ENCODE data around the gene NEU4.

The NEU4 gene

DNA sequence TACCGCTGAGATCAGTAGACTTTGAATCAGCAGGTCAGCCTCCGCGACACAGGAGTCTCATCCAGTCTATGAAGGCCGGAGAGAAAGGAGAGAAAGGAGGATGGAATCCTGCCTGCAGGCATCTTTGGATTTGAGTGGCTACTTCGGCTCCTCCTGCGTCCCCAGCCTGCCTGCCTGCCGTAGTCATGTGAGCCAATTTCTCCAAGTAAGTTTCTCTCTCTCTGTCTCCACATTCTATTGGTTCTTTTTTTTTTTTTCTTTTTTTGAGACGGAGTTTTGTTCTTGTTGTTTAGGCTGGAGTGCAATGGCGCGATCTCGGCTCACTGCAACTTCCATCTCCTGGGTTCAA is 33.0 kb downstream of the NEU4 start:
- no peak overlapping the region for H3K27ac ChIP-seq (ENCODE audit: insufficient read depth in 1 of 2, low read depth in 1 of 2, low read length in 2 of 2, poor library complexity in 1 of 2, severe bottlenecking in 2 of 2)
- WGBS (ENCODE audit: insufficient coverage) = 100% methylated on average over 4 of the region's 11 CpGs
- CTCF ChIA-PET = interaction anchor here (0.6 to 1.6 kb wide), 3 partner anchors 12 to 57 kb away, joined by 3 read pairs; no protein-coding TSS in a partner anchor
- H3K36me3 ChIP-seq (ENCODE audit: control insufficient read depth in 4 of 4, insufficient read depth in 4 of 4, low read length in 3 of 4) = no peaks in the 10 kb centered on the region
- DNase-seq = no peak
- peaks cover 0 to 4% (median 0%) of the 10 kb centered on the region in 5 experiments for H3K27me3 ChIP-seq (replicated peaks in 2 of 5; ENCODE audit: control insufficient read depth in 4 of 5, insufficient read depth in 5 of 5, low read length in 4 of 5)
- no peak overlapping the region for H3K4me3 ChIP-seq (ENCODE audit: control insufficient read depth in 1 of 7, extremely low read depth in 1 of 7, insufficient read depth in 4 of 7, low read depth in 2 of 7, low read length in 6 of 7)
- H3K9me3 ChIP-seq (ENCODE audit: control extremely low read depth in 1 of 5, control insufficient read depth in 4 of 5, insufficient read depth in 2 of 5, low read depth in 1 of 5, low read length in 4 of 5) = no peaks in the 10 kb centered on the region
- H3K4me1 ChIP-seq (ENCODE audit: control extremely low read depth in 1 of 4, control insufficient read depth in 4 of 4, insufficient read depth in 4 of 4, low read length in 3 of 4) = peaks cover 0 to 34% (median 25%) of the 10 kb centered on the region in 4 experiments
- POLR2A ChIA-PET = no interaction called here

DNA sequence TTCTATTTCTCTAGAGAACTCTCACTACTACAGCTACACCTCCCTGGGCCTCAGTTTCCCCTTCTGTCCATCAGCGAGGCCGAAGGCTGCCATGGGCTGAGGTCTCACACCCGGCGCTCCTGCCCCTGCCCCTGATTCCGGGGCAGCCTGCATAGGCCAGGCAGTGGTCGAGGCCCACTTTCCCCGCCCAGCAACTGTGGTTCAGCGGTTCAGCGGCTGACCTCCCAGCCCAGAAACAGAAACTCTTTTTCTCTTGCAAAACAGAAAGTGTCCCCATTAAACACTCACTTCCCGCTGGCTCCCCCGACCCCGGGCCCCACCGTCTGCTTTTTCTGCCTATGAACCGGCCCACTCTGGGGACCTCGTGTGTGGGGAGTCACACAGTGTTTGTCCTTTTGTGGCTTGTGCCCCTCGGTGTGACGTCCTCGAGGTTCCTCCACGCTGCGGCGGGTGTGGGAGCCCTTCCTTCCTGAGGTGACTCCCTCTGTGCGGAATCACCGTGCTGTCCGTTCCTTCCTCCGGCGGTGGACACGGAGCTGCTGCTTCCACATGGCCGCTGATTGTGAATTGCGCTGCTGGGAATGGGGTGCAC is 33.7 kb downstream of the NEU4 start:
- CTCF ChIA-PET = interaction anchor here (1.2 kb wide), 1 partner anchor 8 kb away, joined by 3 read pairs; no protein-coding TSS in a partner anchor
- Histone ChIP-seq H3K4me1 (ENCODE audit: control extremely low read depth in 1 of 4, control insufficient read depth in 4 of 4, insufficient read depth in 4 of 4, low read length in 3 of 4) (peaks cover 0 to 34% (median 25%) of the 10 kb centered on the region in 4 experiments), H3K27ac (ENCODE audit: insufficient read depth in 1 of 2, low read depth in 1 of 2, low read length in 2 of 2, poor library complexity in 1 of 2, severe bottlenecking in 2 of 2) (no peak overlapping the region), H3K27me3 (replicated peaks in 2 of 5; ENCODE audit: control insufficient read depth in 4 of 5, insufficient read depth in 5 of 5, low read length in 4 of 5) (peaks cover 0 to 4% (median 0%) of the 10 kb centered on the region in 5 experiments), H3K36me3 (ENCODE audit: control insufficient read depth in 4 of 4, insufficient read depth in 4 of 4, low read length in 3 of 4) (no peaks in the 10 kb centered on the region), H3K9me3 (ENCODE audit: control extremely low read depth in 1 of 5, control insufficient read depth in 4 of 5, insufficient read depth in 2 of 5, low read depth in 1 of 5, low read length in 4 of 5) (no peaks in the 10 kb centered on the region), H3K4me3 (ENCODE audit: control insufficient read depth in 1 of 7, extremely low read depth in 1 of 7, insufficient read depth in 4 of 7, low read depth in 2 of 7, low read length in 6 of 7) (peak overlapping the region in 5 of 7 experiments; percentile 12 to 67 (median 46))
- POLR2A ChIA-PET = interaction anchor here (1.2 kb wide), 1 partner anchor 29 kb away, joined by 3 read pairs; no protein-coding TSS in a partner anchor
- 5% methylated on average over 17 of the region's 29 CpGs for WGBS (ENCODE audit: insufficient coverage)
- peak; percentile 82 to 91 (median 90) for DNase-seq

DNA sequence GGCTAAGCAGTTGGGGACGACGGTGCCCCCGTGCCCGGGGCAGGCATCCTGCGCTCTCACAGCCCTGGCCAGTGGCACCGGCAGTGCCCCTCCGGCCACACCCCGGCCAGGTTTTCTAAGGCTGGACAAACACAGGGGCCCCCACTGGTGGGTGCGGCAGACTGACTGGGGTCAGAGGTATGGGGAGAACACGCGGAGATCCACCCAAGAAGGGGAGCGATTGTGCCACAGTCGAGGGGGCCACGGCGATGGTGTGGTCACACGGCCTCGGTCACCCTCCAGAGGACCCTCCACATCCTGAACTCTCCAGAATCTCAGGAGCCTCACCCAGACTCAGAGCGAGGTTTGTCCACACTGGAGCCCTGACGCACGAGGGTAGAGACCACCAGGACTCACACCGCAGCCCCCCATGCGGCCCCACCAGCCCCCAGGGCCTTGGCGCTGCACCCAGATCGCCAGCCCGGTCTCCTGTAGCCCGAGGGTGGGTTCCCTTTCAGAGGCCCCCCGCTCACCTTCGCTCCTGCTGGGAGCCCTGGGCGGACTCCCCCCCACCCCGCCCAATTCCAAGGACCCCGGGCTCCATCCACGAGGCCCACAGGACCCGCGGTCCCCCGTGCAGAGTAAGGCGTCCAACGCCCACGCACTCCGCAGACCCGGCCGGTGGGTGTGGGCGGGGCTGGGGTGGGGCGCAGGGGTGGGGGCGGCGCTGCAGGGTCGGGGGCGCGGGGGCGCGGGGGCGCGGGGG is 34.5 kb downstream of the NEU4 start:
- POLR2A ChIA-PET = interaction anchor here (0.6 to 1.2 kb wide), 3 partner anchors 30 to 254 kb away, joined by 3 to 5 read pairs (median 4); no protein-coding TSS in a partner anchor
- Histone ChIP-seq H3K4me1 (ENCODE audit: control extremely low read depth in 1 of 4, control insufficient read depth in 4 of 4, insufficient read depth in 4 of 4, low read length in 3 of 4) (peaks cover 0 to 34% (median 25%) of the 10 kb centered on the region in 4 experiments), H3K9me3 (ENCODE audit: control extremely low read depth in 1 of 5, control insufficient read depth in 4 of 5, insufficient read depth in 2 of 5, low read depth in 1 of 5, low read length in 4 of 5) (no peaks in the 10 kb centered on the region), H3K36me3 (ENCODE audit: control insufficient read depth in 4 of 4, insufficient read depth in 4 of 4, low read length in 3 of 4) (no peaks in the 10 kb centered on the region), H3K27ac (ENCODE audit: insufficient read depth in 1 of 2, low read depth in 1 of 2, low read length in 2 of 2, poor library complexity in 1 of 2, severe bottlenecking in 2 of 2) (no peak overlapping the region), H3K4me3 (ENCODE audit: control insufficient read depth in 1 of 7, extremely low read depth in 1 of 7, insufficient read depth in 4 of 7, low read depth in 2 of 7, low read length in 6 of 7) (peak overlapping the region in 5 of 7 experiments; percentile 17 to 67 (median 46)), H3K27me3 (replicated peaks in 2 of 5; ENCODE audit: control insufficient read depth in 4 of 5, insufficient read depth in 5 of 5, low read length in 4 of 5) (peaks cover 0 to 4% (median 0%) of the 10 kb centered on the region in 5 experiments)
- CTCF ChIA-PET = interaction anchor here (1.1 to 1.3 kb wide), 3 partner anchors 8 to 23 kb away, joined by 3 to 4 read pairs (median 4); no protein-coding TSS in a partner anchor
- DNase-seq = no peak
- WGBS (ENCODE audit: insufficient coverage) = 49% methylated on average over 27 of the region's 52 CpGs

DNA sequence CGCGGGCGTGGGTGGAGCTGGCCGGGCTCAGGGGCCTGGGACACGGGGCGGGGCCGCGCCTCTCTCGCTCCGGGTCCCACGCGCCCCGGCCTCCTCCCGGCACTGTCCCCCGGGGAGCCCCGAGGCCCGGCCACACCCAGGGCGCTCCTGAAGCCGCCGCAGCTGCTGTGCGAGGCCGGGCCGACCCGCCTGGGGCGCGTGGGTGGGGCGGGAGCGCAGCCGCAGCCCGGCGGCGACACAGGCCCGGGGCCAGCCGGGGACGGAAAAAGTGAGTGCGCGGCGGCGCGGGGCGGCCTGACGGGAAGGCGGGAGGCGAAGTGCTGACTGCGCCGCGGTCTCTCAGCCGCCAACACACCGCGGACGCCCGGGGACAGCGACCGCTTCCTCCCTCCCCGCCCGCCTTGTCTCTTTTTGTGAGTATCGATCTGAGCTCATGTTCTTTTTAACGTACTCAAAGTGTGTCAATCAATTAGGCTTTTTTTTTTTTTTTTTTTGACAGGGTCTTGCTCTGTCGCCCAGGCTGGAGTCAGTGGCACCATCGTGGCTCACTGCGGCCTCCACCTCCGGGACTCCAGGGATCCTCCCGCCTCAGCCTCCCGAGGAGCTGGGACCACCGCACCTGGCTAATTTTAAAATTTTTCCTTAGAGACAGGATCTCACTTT is 35.2 kb downstream of the NEU4 start:
- POLR2A ChIA-PET = interaction anchor here (0.6 to 1.2 kb wide), 5 partner anchors 9 to 255 kb away, joined by 3 to 5 read pairs (median 3); no protein-coding TSS in a partner anchor
- peak overlapping the region in 1 of 2 experiments; percentile 58 for H3K27ac ChIP-seq (ENCODE audit: insufficient read depth in 1 of 2, low read depth in 1 of 2, low read length in 2 of 2, poor library complexity in 1 of 2, severe bottlenecking in 2 of 2)
- 5% methylated on average over 57 of the region's 65 CpGs for WGBS (ENCODE audit: insufficient coverage)

DNA sequence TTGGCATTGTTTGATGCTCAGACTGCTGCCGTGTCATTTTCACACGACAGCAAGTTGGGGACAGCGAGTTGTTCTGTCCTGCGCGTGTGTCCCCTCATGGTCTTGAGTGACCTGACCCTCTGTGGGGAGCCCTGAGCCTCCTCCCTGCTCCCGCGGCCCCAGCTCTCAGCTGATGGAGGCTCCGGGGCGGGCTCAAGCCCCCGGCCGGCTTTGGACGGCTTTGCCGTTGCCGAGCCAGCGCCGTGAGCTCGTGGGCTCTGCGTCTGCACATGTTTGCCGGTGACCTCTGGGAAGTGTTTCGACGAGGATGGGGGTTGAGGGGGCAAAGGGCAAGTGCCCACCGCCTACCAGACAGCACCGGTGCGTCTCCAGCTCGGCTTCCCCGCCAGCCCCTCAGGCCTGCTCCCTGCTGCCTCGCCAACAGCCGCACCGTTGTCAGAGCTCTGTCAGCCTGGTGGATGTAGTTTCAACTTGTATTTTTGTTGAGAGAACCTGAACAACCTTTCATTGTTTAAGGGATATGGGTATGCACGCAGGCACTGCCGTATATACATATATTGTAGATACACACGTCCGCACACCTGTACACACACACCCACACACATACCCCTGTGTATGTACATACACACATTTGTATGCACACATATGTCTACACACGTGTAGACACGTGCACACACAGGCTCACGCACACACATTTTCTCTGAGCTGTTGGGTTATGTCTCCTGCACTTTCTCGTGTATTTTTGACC is 36.0 kb downstream of the NEU4 start:
- Histone ChIP-seq H3K27me3 (replicated peaks in 2 of 5; ENCODE audit: control insufficient read depth in 4 of 5, insufficient read depth in 5 of 5, low read length in 4 of 5) (peaks cover 0 to 4% (median 0%) of the 10 kb centered on the region in 5 experiments), H3K4me3 (ENCODE audit: control insufficient read depth in 1 of 7, extremely low read depth in 1 of 7, insufficient read depth in 4 of 7, low read depth in 2 of 7, low read length in 6 of 7) (peak overlapping the region in 5 of 7 experiments; percentile 22 to 68 (median 30)), H3K27ac (ENCODE audit: insufficient read depth in 1 of 2, low read depth in 1 of 2, low read length in 2 of 2, poor library complexity in 1 of 2, severe bottlenecking in 2 of 2) (peak overlapping the region in 1 of 2 experiments; percentile 58), H3K36me3 (ENCODE audit: control insufficient read depth in 4 of 4, insufficient read depth in 4 of 4, low read length in 3 of 4) (no peaks in the 10 kb centered on the region), H3K9me3 (ENCODE audit: control extremely low read depth in 1 of 5, control insufficient read depth in 4 of 5, insufficient read depth in 2 of 5, low read depth in 1 of 5, low read length in 4 of 5) (no peaks in the 10 kb centered on the region), H3K4me1 (ENCODE audit: control extremely low read depth in 1 of 4, control insufficient read depth in 4 of 4, insufficient read depth in 4 of 4, low read length in 3 of 4) (peaks cover 0 to 34% (median 25%) of the 10 kb centered on the region in 4 experiments)
- no peak for DNase-seq
- ChIA-PET CTCF (interaction anchor here (0.9 to 1.6 kb wide), 8 partner anchors 7 to 133 kb away, joined by 3 to 6 read pairs (median 4); no protein-coding TSS in a partner anchor), POLR2A (interaction anchor here (0.7 to 1.2 kb wide), 2 partner anchors 8 to 106 kb away, joined by 3 read pairs; no protein-coding TSS in a partner anchor)
- WGBS (ENCODE audit: insufficient coverage) = 91% methylated on average over 36 of the region's 37 CpGs

More for the DNA sequence above, 35.2 kb downstream of the NEU4 start:
- Histone ChIP-seq H3K36me3 (ENCODE audit: control insufficient read depth in 4 of 4, insufficient read depth in 4 of 4, low read length in 3 of 4) (no peaks in the 10 kb centered on the region), H3K4me1 (ENCODE audit: control extremely low read depth in 1 of 4, control insufficient read depth in 4 of 4, insufficient read depth in 4 of 4, low read length in 3 of 4) (peaks cover 0 to 34% (median 25%) of the 10 kb centered on the region in 4 experiments), H3K27me3 (replicated peaks in 2 of 5; ENCODE audit: control insufficient read depth in 4 of 5, insufficient read depth in 5 of 5, low read length in 4 of 5) (peaks cover 0 to 4% (median 0%) of the 10 kb centered on the region in 5 experiments), H3K9me3 (ENCODE audit: control extremely low read depth in 1 of 5, control insufficient read depth in 4 of 5, insufficient read depth in 2 of 5, low read depth in 1 of 5, low read length in 4 of 5) (no peaks in the 10 kb centered on the region), H3K4me3 (ENCODE audit: control insufficient read depth in 1 of 7, extremely low read depth in 1 of 7, insufficient read depth in 4 of 7, low read depth in 2 of 7, low read length in 6 of 7) (peak overlapping the region in 5 of 7 experiments; percentile 22 to 68 (median 30))
- CTCF ChIA-PET = interaction anchor here (0.9 to 1.6 kb wide), 6 partner anchors 8 to 132 kb away, joined by 3 to 6 read pairs (median 4); no protein-coding TSS in a partner anchor
- peak; percentile 80 to 90 (median 85) for DNase-seq

DNA sequence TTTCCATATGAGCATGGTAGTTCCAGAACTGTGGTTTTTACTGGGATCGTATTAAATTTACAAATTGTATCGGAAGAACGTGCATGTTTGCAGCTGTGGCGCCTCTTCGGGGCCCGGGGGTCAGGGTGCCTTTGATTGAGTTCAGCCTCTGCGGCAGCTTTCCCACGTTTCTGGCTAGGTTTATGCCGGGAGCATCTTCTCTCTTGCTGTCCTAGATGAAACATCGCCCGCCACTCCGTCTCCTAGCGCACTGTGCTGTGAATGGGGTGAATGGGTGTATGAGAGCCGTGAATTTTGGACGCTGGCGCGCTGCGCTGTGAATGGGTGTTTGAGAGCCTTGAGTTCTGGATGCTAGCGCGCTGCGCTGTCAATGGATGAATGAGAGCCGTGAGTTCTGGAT is 37.4 kb downstream of the NEU4 start:
- POLR2A ChIA-PET = no interaction called here
- 96% methylated on average over 9 of the region's 22 CpGs for WGBS (ENCODE audit: insufficient coverage)
- peaks cover 0 to 4% (median 0%) of the 10 kb centered on the region in 5 experiments for H3K27me3 ChIP-seq (replicated peaks in 2 of 5; ENCODE audit: control insufficient read depth in 4 of 5, insufficient read depth in 5 of 5, low read length in 4 of 5)

More for the DNA sequence above, 37.4 kb downstream of the NEU4 start:
- peaks cover 0 to 30% (median 25%) of the 10 kb centered on the region in 4 experiments for H3K4me1 ChIP-seq (ENCODE audit: control extremely low read depth in 1 of 4, control insufficient read depth in 4 of 4, insufficient read depth in 4 of 4, low read length in 3 of 4)
- no peak overlapping the region for H3K4me3 ChIP-seq (ENCODE audit: control insufficient read depth in 1 of 7, extremely low read depth in 1 of 7, insufficient read depth in 4 of 7, low read depth in 2 of 7, low read length in 6 of 7)
- CTCF ChIA-PET = interaction anchor here (1.1 kb wide), 1 partner anchor 32 kb away, joined by 4 read pairs; no protein-coding TSS in a partner anchor
- no peaks in the 10 kb centered on the region for H3K9me3 ChIP-seq (ENCODE audit: control extremely low read depth in 1 of 5, control insufficient read depth in 4 of 5, insufficient read depth in 2 of 5, low read depth in 1 of 5, low read length in 4 of 5)
- H3K36me3 ChIP-seq (ENCODE audit: control insufficient read depth in 4 of 4, insufficient read depth in 4 of 4, low read length in 3 of 4) = no peaks in the 10 kb centered on the region
- DNase-seq = no peak
- no peak overlapping the region for H3K27ac ChIP-seq (ENCODE audit: insufficient read depth in 1 of 2, low read depth in 1 of 2, low read length in 2 of 2, poor library complexity in 1 of 2, severe bottlenecking in 2 of 2)

Data from common myeloid progenitor, CD34-positive (primary cell).